H9 (cell line): Measurements from ENCODE around the gene RNF8. TPM values are rescaled to one million over a fixed set of nuclear protein-coding genes. Genes with fewer than 3 reads are reported as not detected.

ENCODE experiments used
- DNase-seq: peaks from one replicate; pipeline ENCODE4 v3.0.0-alpha.2; 2017
- H2AFZ ChIP-seq: one replicate; pipeline ENCODE4 v1.6.1; 2013; ENCODE audit warnings: mild to moderate bottlenecking, low read length, control low read depth, moderate library complexity
- H2AK5ac ChIP-seq: 2 replicates; pipeline ENCODE4 v1.6.1; 2013; ENCODE audit warnings: low read length, control low read depth, mixed read lengths; ENCODE audit not compliant: insufficient read length
- H2BK120ac ChIP-seq: one replicate; pipeline ENCODE4 v1.6.1; 2013; ENCODE audit warnings: low read depth, mild to moderate bottlenecking, low read length, control low read depth, inconsistent platforms; ENCODE audit not compliant: poor library complexity, severe bottlenecking
- H2BK12ac ChIP-seq: 2 replicates; pipeline ENCODE4 v1.6.1; 2013; ENCODE audit warnings: low read length, control low read depth, mixed read lengths, low read depth; ENCODE audit not compliant: insufficient read length
- H2BK15ac ChIP-seq: 2 replicates; pipeline ENCODE4 v1.6.1; 2013; ENCODE audit warnings: low read depth, low read length, control low read depth
- H2BK20ac ChIP-seq: one replicate; pipeline ENCODE4 v1.6.1; 2013; ENCODE audit warnings: low read depth, mild to moderate bottlenecking, low read length, control low read depth, inconsistent platforms; ENCODE audit not compliant: poor library complexity, severe bottlenecking
- H2BK5ac ChIP-seq: 2 replicates; pipeline ENCODE4 v1.6.1; 2013; ENCODE audit warnings: low read length, control low read depth, mixed read lengths; ENCODE audit not compliant: insufficient read length
- H3K14ac ChIP-seq: 2 replicates; pipeline ENCODE4 v1.6.1; 2013; ENCODE audit warnings: low read length, control low read depth; ENCODE audit not compliant: insufficient read depth
- H3K18ac ChIP-seq: 2 replicates; pipeline ENCODE4 v1.6.1; 2013; ENCODE audit warnings: low read depth, mild to moderate bottlenecking, mixed read lengths, low read length, control low read depth; ENCODE audit not compliant: insufficient read length
- H3K23ac ChIP-seq: 2 replicates; pipeline ENCODE4 v1.6.1; 2013; ENCODE audit warnings: low read length, control low read depth, mixed read lengths, low read depth; ENCODE audit not compliant: insufficient read length
- H3K23me2 ChIP-seq: 2 replicates; pipeline ENCODE4 v1.6.1; 2013; ENCODE audit warnings: low read depth, mild to moderate bottlenecking, mixed read lengths, low read length, control low read depth; ENCODE audit not compliant: insufficient read length, poor library complexity, severe bottlenecking
- H3K27ac ChIP-seq: 2 replicates; pipeline ENCODE4 v1.5.1; 2013; ENCODE audit warnings: low read length, control low read depth, mixed read lengths, low read depth; ENCODE audit not compliant: insufficient read length
- H3K27me3 ChIP-seq: 2 replicates; pipeline ENCODE4 v1.6.1; 2013; ENCODE audit warnings: low read length, control low read depth, inconsistent platforms; ENCODE audit not compliant: insufficient read depth
- H3K4ac ChIP-seq: 2 replicates; pipeline ENCODE4 v1.6.1; 2013; ENCODE audit warnings: low read depth, mild to moderate bottlenecking, control low read depth, inconsistent platforms, low read length, moderate library complexity
- H3K4me1 ChIP-seq: 2 replicates; pipeline ENCODE4 v1.6.1; 2013; ENCODE audit warnings: low read length, control low read depth, inconsistent platforms; ENCODE audit not compliant: insufficient read depth
- H3K4me2 ChIP-seq: 2 replicates; pipeline ENCODE4 v1.6.1; 2013; ENCODE audit warnings: low read length, control low read depth, mixed read lengths; ENCODE audit not compliant: insufficient read length, insufficient read depth
- H3K56ac ChIP-seq: 2 replicates; pipeline ENCODE4 v1.6.1; 2013; ENCODE audit warnings: low read depth, mild to moderate bottlenecking, mixed read lengths, low read length, control low read depth; ENCODE audit not compliant: insufficient read length
- H3K79me1 ChIP-seq: 2 replicates; pipeline ENCODE4 v1.6.1; 2013; ENCODE audit warnings: low read depth, mild to moderate bottlenecking, moderate library complexity, low read length, control low read depth, inconsistent platforms; ENCODE audit not compliant: insufficient read depth, poor library complexity, severe bottlenecking
- H3K79me2 ChIP-seq: 2 replicates; pipeline ENCODE4 v1.6.1; 2013; ENCODE audit warnings: low read length, control low read depth, inconsistent platforms; ENCODE audit not compliant: insufficient read depth
- H3K9ac ChIP-seq: 2 replicates; pipeline ENCODE4 v1.6.1; 2013; ENCODE audit warnings: low read length, control low read depth, mixed read lengths; ENCODE audit not compliant: insufficient read length; ENCODE audit errors: extremely low read depth
- H3K9me3 ChIP-seq: one replicate; pipeline ENCODE4 v1.6.1; 2013; ENCODE audit warnings: low read depth, low read length, inconsistent platforms; ENCODE audit not compliant: control insufficient read depth
- H3T11ph ChIP-seq: one replicate; pipeline ENCODE4 v1.6.1; 2013; ENCODE audit warnings: mild to moderate bottlenecking, low read length, control low read depth, inconsistent platforms
- H4K20me1 ChIP-seq: one replicate; pipeline ENCODE4 v1.6.1; 2013; ENCODE audit not compliant: control insufficient read depth, insufficient read length, insufficient read depth
- H4K5ac ChIP-seq: 2 replicates; pipeline ENCODE4 v1.6.1; 2013; ENCODE audit warnings: low read depth, mild to moderate bottlenecking, mixed read lengths, low read length, control low read depth; ENCODE audit not compliant: insufficient read length
- H4K8ac ChIP-seq: replicated peaks from 2 replicates; pipeline ENCODE4 v1.6.1; 2013; ENCODE audit warnings: low read length, control low read depth, mixed read lengths, low read depth; ENCODE audit not compliant: insufficient read length
- H4K91ac ChIP-seq: 2 replicates; pipeline ENCODE4 v1.6.1; 2013; ENCODE audit warnings: low read depth, mild to moderate bottlenecking, moderate library complexity, mixed read lengths, low read length, control low read depth; ENCODE audit not compliant: insufficient read length
- H3K27ac Mint-ChIP-seq, 3 experiments: 2 replicates in 2 of 3; 3 replicates in 1 of 3; pipeline ENCODE4 v1.8.0; 2020 to 2021; ENCODE audit warnings: mixed read lengths in 3 of 3, mild to moderate bottlenecking in 1 of 3, moderate library complexity in 1 of 3
- H3K27me3 Mint-ChIP-seq: 2 replicates; pipeline ENCODE4 v1.8.0; 2021; ENCODE audit warnings: low read depth, mild to moderate bottlenecking, moderate library complexity, mixed read lengths
- H3K36me3 Mint-ChIP-seq, 3 experiments: 2 replicates in 2 of 3; 3 replicates in 1 of 3; pipeline ENCODE4 v1.8.0; 2020 to 2021; ENCODE audit warnings: low read depth in 3 of 3, mixed read lengths in 3 of 3; ENCODE audit not compliant: insufficient read depth in 1 of 3
- H3K4me1 Mint-ChIP-seq, 2 experiments: 2 replicates each; pipeline ENCODE4 v1.8.0; 2020; ENCODE audit warnings: mixed read lengths in 2 of 2
- H3K4me3 Mint-ChIP-seq, 2 experiments: 2 replicates in 1 of 2; 3 replicates in 1 of 2; pipeline ENCODE4 v1.8.0; 2020 to 2021; ENCODE audit warnings: mild to moderate bottlenecking in 2 of 2, mixed read lengths in 2 of 2, moderate library complexity in 1 of 2
- H3K9me3 Mint-ChIP-seq, 2 experiments: 2 replicates in 1 of 2; 3 replicates in 1 of 2; pipeline ENCODE4 v1.8.0; 2020; ENCODE audit warnings: mild to moderate bottlenecking in 2 of 2, mixed read lengths in 2 of 2, moderate library complexity in 1 of 2
- CTCF ChIP-seq: fragments of 200-600 bp; sonication (generic); conservative IDR thresholded peaks from 3 replicates; pipeline ENCODE4 v1.8.0; 2021; ENCODE audit warnings: antibody characterized with exemption, mild to moderate bottlenecking
- WGBS: extraction: QIAGEN DNeasy Blood & Tissue Kit; methylation state at CpG from one replicate; pipeline ENCODE4 v1.1.7; 2013; ENCODE audit warnings: missing lambda C conversion rate, low lambda C conversion rate, mixed read lengths; ENCODE audit not compliant: insufficient read length; ENCODE audit errors: extremely low coverage; 5-methylcytosine and 5-hydroxymethylcytosine counted together
- total RNA-seq: library from RNA; stranded (reverse); gene quantifications from 2 replicates; pipeline ENCODE4 v1.2.1, GENCODE V29; 2021

RNF8 gene
- total RNA-seq, 1 experiment from 2014 or later: 34.7 TPM

GRCh38 chr6:37357288-37357687 is 3.5 kb downstream of the RNF8 start:
- no peak overlapping the region for H3K4ac ChIP-seq
- no peak overlapping the region for H2BK12ac ChIP-seq
- H4K5ac ChIP-seq: no peak overlapping the region
- peaks cover 25 to 28% of the 10 kb centered on the region in 2 experiments for H3K4me1 Mint-ChIP-seq
- H3K27ac ChIP-seq: no peak overlapping the region
- H3K27me3 ChIP-seq: no peaks in the 10 kb centered on the region
- H3K4me3 Mint-ChIP-seq: no peak overlapping the region
- no CpG with 5 or more reads among the region's 1 CpG for WGBS
- no peak overlapping the region for H3K14ac ChIP-seq
- H2BK20ac ChIP-seq: no peak overlapping the region
- no peak overlapping the region for H3K4me2 ChIP-seq
- H3K23me2 ChIP-seq: peaks cover 11% of the 10 kb centered on the region
- peaks cover 4% of the 10 kb centered on the region; the same call in 1 of the 2 replicates for H3K4me1 ChIP-seq
- no peak overlapping the region for H2BK5ac ChIP-seq
- no peak overlapping the region for H3K18ac ChIP-seq
- no peak overlapping the region for H2BK15ac ChIP-seq
- H3T11ph ChIP-seq: no peak overlapping the region
- no peaks in the 10 kb centered on the region for H3K9me3 ChIP-seq
- TF ChIP-seq CTCF: no peak
- H3K79me2 ChIP-seq: peaks cover 12% of the 10 kb centered on the region; the same call in 1 of the 2 replicates
- peaks cover 5 to 8% (median 6%) of the 10 kb centered on the region in 3 experiments; a peak in 6 of 7 replicates for H3K36me3 Mint-ChIP-seq
- no peaks in the 10 kb centered on the region for H4K20me1 ChIP-seq
- no peak overlapping the region for H4K91ac ChIP-seq
- H3K27me3 Mint-ChIP-seq: peaks cover 12% of the 10 kb centered on the region
- no peak overlapping the region for H3K56ac ChIP-seq
- H3K27ac Mint-ChIP-seq: no peak overlapping the region
- H3K79me1 ChIP-seq: no peaks in the 10 kb centered on the region
- H2AK5ac ChIP-seq: no peak overlapping the region
- no peak overlapping the region for H3K9ac ChIP-seq
- H4K8ac ChIP-seq: no peak overlapping the region
- H2BK120ac ChIP-seq: no peak overlapping the region
- peaks cover 0 to 5% of the 10 kb centered on the region in 2 experiments; a peak in 1 of 5 replicates for H3K9me3 Mint-ChIP-seq
- no peak overlapping the region for H2AFZ ChIP-seq
- no peak for DNase-seq
- H3K23ac ChIP-seq: no peak overlapping the region
